Naive thymus-derived CD4-positive, alpha-beta T cell (primary cell): Measurements from ENCODE around the gene PPME1. TPM values are rescaled to one million over a fixed set of nuclear protein-coding genes. Genes with fewer than 3 reads are reported as not detected.

Experiments used
- ATAC-seq: fragments of 150-1000 bp; cut with Tn5 transposase; 2 replicates; pipeline ENCODE4 v1.10.0; 2021; ENCODE audit warnings: mild to moderate bottlenecking, moderate library complexity
- CTCF ChIA-PET: fragments of 350-600 bp; sonication (Branson Sonifier 250); formaldehyde crosslinking; loops from one replicate; lab custom pipeline; 2021; ENCODE audit warnings: antibody characterized with exemption; lab: Charles Lee
- POLR2A ChIA-PET: fragments of 350-600 bp; sonication (Branson Sonifier 250); formaldehyde crosslinking; loops from one replicate; lab custom pipeline; 2021; ENCODE audit warnings: antibody characterized with exemption, inconsistent platforms; lab: Charles Lee
- DNase-seq, 9 donors: peaks; one replicate each; pipeline versions ENCODE4 v3.0.0 to v3.0.0-alpha.2; 2020 to 2022; ENCODE audit warnings: mixed read lengths in 1 of 9
- H3K27ac ChIP-seq: one replicate; pipeline ENCODE4 v1.7.0; 2013; ENCODE audit warnings: mild to moderate bottlenecking, low read depth, low read length, moderate library complexity
- H3K27me3 ChIP-seq, 2 donors: one replicate each; pipeline ENCODE4 v1.7.0; 2013; ENCODE audit warnings: low read length in 2 of 2, mild to moderate bottlenecking in 2 of 2, moderate library complexity in 2 of 2; ENCODE audit not compliant: control insufficient read depth in 2 of 2, insufficient read depth in 2 of 2
- H3K36me3 ChIP-seq, 3 experiments: 1 replicate in 2 of 3; 2 replicates in 1 of 3; pipeline ENCODE4 v1.7.0; 2013; ENCODE audit warnings: low read length in 3 of 3, mild to moderate bottlenecking in 3 of 3, moderate library complexity in 1 of 3; ENCODE audit not compliant: insufficient read depth in 3 of 3, control insufficient read depth in 2 of 3
- H3K4me1 ChIP-seq, 2 donors: one replicate each; pipeline ENCODE4 v1.7.0; 2013; ENCODE audit warnings: low read length in 2 of 2, mild to moderate bottlenecking in 2 of 2, moderate library complexity in 1 of 2; ENCODE audit not compliant: control insufficient read depth in 2 of 2, insufficient read depth in 2 of 2
- H3K4me3 ChIP-seq: 2 replicates; pipeline ENCODE4 v1.7.0; 2013; ENCODE audit warnings: mild to moderate bottlenecking, low read length
- H3K9me3 ChIP-seq, 3 experiments: 1 replicate in 2 of 3; 2 replicates in 1 of 3; pipeline ENCODE4 v1.7.0; 2013; ENCODE audit warnings: low read length in 3 of 3; ENCODE audit not compliant: control insufficient read depth in 2 of 3
- H3K27ac Mint-ChIP-seq, 9 donors: one replicate each; pipeline ENCODE4 v1.8.0; 2020 to 2022; ENCODE audit warnings: mixed read lengths in 9 of 9, mild to moderate bottlenecking in 8 of 9, moderate library complexity in 5 of 9, inconsistent platforms in 2 of 9
- H3K27me3 Mint-ChIP-seq, 5 donors: one replicate each; pipeline ENCODE4 v1.8.0; 2021 to 2022; ENCODE audit warnings: mixed read lengths in 5 of 5, mild to moderate bottlenecking in 1 of 5
- H3K36me3 Mint-ChIP-seq, 5 donors: one replicate each; pipeline ENCODE4 v1.8.0; 2020 to 2022; ENCODE audit warnings: mixed read lengths in 5 of 5, mild to moderate bottlenecking in 3 of 5, inconsistent platforms in 1 of 5
- H3K4me1 Mint-ChIP-seq, 7 donors: one replicate each; pipeline ENCODE4 v1.8.0; 2020 to 2022; ENCODE audit warnings: mixed read lengths in 7 of 7, mild to moderate bottlenecking in 3 of 7, inconsistent platforms in 1 of 7
- H3K4me3 Mint-ChIP-seq, 10 donors: one replicate each; pipeline ENCODE4 v1.8.0; 2020 to 2022; ENCODE audit warnings: mild to moderate bottlenecking in 10 of 10, mixed read lengths in 10 of 10, moderate library complexity in 6 of 10, inconsistent platforms in 2 of 10
- H3K9me3 Mint-ChIP-seq, 11 donors: one replicate each; pipeline ENCODE4 v1.8.0; 2020 to 2022; ENCODE audit warnings: mixed read lengths in 11 of 11, mild to moderate bottlenecking in 4 of 11, inconsistent platforms in 1 of 11, moderate library complexity in 1 of 11
- intact Hi-C, 2 donors: fragments of 100-400 bp; cut with micrococcal nuclease; formaldehyde crosslinking; loops; one replicate each; pipeline ENCODE4 v1.15.1; 2023
- polyA plus RNA-seq, 2 donors: library from polyadenylated mRNA; unstranded; fragments of 300-500 nt; fragmentation: Illumina TruSeq; gene quantifications; one replicate each; pipeline ENCODE4 v1.2.3, GENCODE V29; 2021
- total RNA-seq, 6 experiments: library from RNA in 5 of 6; stranded (reverse) in 5 of 6; gene quantifications; 1 replicate in 5 of 6; 2 replicates in 1 of 6; pipeline ENCODE4 v1.2.3 and lab custom pipeline; 2021 to 2026

PPME1 gene
- total and polyA plus RNA-seq, 7 experiments from 2014 or later = 14.6 to 41.7 (median 20.2) TPM

- Mint-ChIP-seq H3K4me3 (no peak overlapping the region), H3K36me3 (no peaks in the 10 kb centered on the region), H3K27me3 (peaks cover 0 to under 1% (median 0%) of the 10 kb centered on the region in 5 donors), H3K4me1 (no peaks in the 10 kb centered on the region), H3K27ac (no peak overlapping the region), H3K9me3 (no peaks in the 10 kb centered on the region)
- POLR2A ChIA-PET = interaction anchor here (1.1 kb wide), 1 partner anchor 9 kb away, joined by 3 read pairs; no protein-coding TSS in a partner anchor
- Histone ChIP-seq H3K27ac (no peak overlapping the region), H3K4me3 (no peak overlapping the region), H3K27me3 (peaks cover 0 to 3% of the 10 kb centered on the region in 2 donors), H3K9me3 (no peaks in the 10 kb centered on the region), H3K36me3 (no peaks in the 10 kb centered on the region), H3K4me1 (peaks cover 0 to 7% of the 10 kb centered on the region in 2 donors)
- CTCF ChIA-PET = no interaction called here
- ATAC-seq = no peak
- DNase-seq = no peak
- intact Hi-C loops = no loop called here
These were observed 113.4 kb downstream of the PPME1 start for GRCh38 chr11:74284466-74284865.

DNA sequence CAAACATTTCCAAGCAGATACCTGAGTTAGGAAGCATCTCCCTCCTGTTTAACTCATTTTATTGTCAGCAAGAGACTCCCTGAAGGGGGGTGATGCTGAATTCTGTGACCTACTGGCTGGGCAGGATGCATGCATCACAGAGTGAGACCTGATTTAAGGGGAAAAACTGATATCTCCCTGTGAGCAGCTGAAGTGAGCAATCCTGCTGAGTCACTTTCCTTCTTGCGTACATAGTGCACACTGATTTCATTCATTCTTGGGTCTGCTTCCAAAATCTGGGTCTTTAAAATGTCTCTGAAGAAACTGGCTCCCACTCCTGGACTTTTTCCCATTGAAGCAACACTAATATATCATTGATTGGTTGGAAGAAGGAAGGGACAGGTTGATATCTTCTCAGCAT lies 117.1 kb downstream of the PPME1 start:
- intact Hi-C loops = no loop called here

DNA sequence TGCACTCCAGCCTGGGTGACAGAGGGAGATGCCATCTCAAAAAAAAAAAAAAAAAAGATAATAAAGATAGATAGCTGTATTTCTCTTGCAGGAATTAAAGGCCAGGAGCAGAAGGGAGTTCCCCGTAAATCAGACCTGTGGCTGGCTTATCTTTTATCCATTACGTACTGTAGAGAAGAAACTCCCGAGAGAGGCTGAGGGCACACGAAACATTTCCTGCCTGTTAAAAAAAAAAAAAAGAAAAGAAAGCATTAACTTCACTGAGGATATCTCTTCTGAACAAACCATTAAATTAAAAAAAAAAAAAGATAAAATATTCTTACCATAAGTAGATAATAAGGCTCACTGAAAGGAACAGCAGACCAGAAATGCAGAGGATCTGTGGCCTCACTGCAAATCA lies 117.8 kb downstream of the PPME1 start:
- Mint-ChIP-seq H3K4me1 (no peaks in the 10 kb centered on the region), H3K27ac (no peak overlapping the region), H3K27me3 (peaks cover 0 to 24% (median 5%) of the 10 kb centered on the region in 5 donors), H3K9me3 (peaks cover 0 to 3% (median 0%) of the 10 kb centered on the region in 11 donors), H3K4me3 (no peak overlapping the region), H3K36me3 (peaks cover 0 to 2% (median 0%) of the 10 kb centered on the region in 5 donors)
- no peak overlapping the region for H3K4me3 ChIP-seq
- ChIA-PET CTCF (interaction anchor here (0.7 kb wide), 1 partner anchor 51 kb away, joined by 4 read pairs; no protein-coding TSS in a partner anchor), POLR2A (no interaction called here)
- H3K27me3 ChIP-seq = peaks cover 0 to 3% of the 10 kb centered on the region in 2 donors
- no peaks in the 10 kb centered on the region for H3K9me3 ChIP-seq
- H3K36me3 ChIP-seq = no peaks in the 10 kb centered on the region
- intact Hi-C loops = no loop called here
- no peaks in the 10 kb centered on the region for H3K4me1 ChIP-seq
- DNase-seq (no peak), ATAC-seq (no peak)
- no peak overlapping the region for H3K27ac ChIP-seq

More for the DNA sequence above, 117.1 kb downstream of the PPME1 start:
- Histone ChIP-seq H3K36me3 (no peaks in the 10 kb centered on the region), H3K4me3 (no peak overlapping the region), H3K9me3 (no peaks in the 10 kb centered on the region), H3K4me1 (peaks cover 0 to under 1% of the 10 kb centered on the region in 2 donors), H3K27me3 (peaks cover 0 to 3% of the 10 kb centered on the region in 2 donors), H3K27ac (no peak overlapping the region)
- DNase-seq (no peak), ATAC-seq (no peak)
- peaks cover 0 to 2% (median 0%) of the 10 kb centered on the region in 5 donors for H3K36me3 Mint-ChIP-seq
- POLR2A ChIA-PET = no interaction called here
- H3K27ac Mint-ChIP-seq = no peak overlapping the region
- CTCF ChIA-PET = interaction anchor here (0.7 kb wide), 1 partner anchor 51 kb away, joined by 4 read pairs; no protein-coding TSS in a partner anchor
- no peaks in the 10 kb centered on the region for H3K4me1 Mint-ChIP-seq
- no peak overlapping the region for H3K4me3 Mint-ChIP-seq
- H3K27me3 Mint-ChIP-seq = peaks cover 0 to 20% (median 4%) of the 10 kb centered on the region in 5 donors
- peaks cover 0 to under 1% (median 0%) of the 10 kb centered on the region in 11 donors for H3K9me3 Mint-ChIP-seq

GRCh38 chr11:74297484-74297883 lies 126.4 kb downstream of the PPME1 start:
- ChIA-PET POLR2A (interaction anchor here (0.6 kb wide), 1 partner anchor 404 kb away, joined by 3 read pairs; no protein-coding TSS in a partner anchor), CTCF (interaction anchor here (1.0 kb wide), 1 partner anchor 24 kb away, joined by 3 read pairs; no protein-coding TSS in a partner anchor)
- no peaks in the 10 kb centered on the region for H3K27me3 ChIP-seq
- intact Hi-C loops = no loop called here
- no peaks in the 10 kb centered on the region for H3K9me3 ChIP-seq
- peaks cover 0 to 4% (median 0%) of the 10 kb centered on the region in 11 donors for H3K9me3 Mint-ChIP-seq
- DNase-seq (no peak), ATAC-seq (no peak)
- no peaks in the 10 kb centered on the region for H3K4me1 ChIP-seq
- peaks cover 5 to 11% (median 8%) of the 10 kb centered on the region in 7 donors for H3K4me1 Mint-ChIP-seq
- H3K4me3 ChIP-seq = no peak overlapping the region
- no peak overlapping the region for H3K4me3 Mint-ChIP-seq
- H3K27ac Mint-ChIP-seq = no peak overlapping the region
- H3K36me3 Mint-ChIP-seq = peaks cover 0 to 5% (median 0%) of the 10 kb centered on the region in 5 donors
- no peak overlapping the region for H3K27ac ChIP-seq
- no peaks in the 10 kb centered on the region for H3K36me3 ChIP-seq
- H3K27me3 Mint-ChIP-seq = peaks cover 7 to 27% (median 12%) of the 10 kb centered on the region in 5 donors

DNA sequence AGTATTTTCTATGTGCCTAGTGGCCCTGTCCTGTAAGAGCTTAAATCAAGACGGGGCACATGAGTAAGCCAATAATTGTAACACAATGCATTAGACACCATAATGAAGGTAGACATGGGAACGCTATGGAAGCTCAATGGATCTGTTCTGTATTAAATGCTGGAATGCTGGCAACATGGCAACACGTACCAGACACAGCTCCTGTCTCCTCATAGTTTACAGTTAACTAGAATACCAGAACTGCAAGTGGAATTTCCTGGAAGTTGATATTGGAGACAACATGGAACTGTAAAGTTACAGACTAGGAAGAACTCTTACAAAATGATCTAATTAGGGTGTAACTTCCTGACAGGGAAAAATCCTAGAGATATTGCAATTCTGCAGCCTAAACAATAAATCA lies 127.9 kb downstream of the PPME1 start:
- Mint-ChIP-seq H3K27ac (no peak overlapping the region), H3K4me3 (no peak overlapping the region), H3K36me3 (peaks cover 0 to 2% (median 0%) of the 10 kb centered on the region in 5 donors), H3K9me3 (peaks cover 0 to 2% (median 0%) of the 10 kb centered on the region in 11 donors), H3K27me3 (peaks cover 7 to 22% (median 13%) of the 10 kb centered on the region in 5 donors), H3K4me1 (peaks cover 5 to 11% (median 8%) of the 10 kb centered on the region in 7 donors)
- no peak for ATAC-seq
- no peak overlapping the region for H3K4me3 ChIP-seq
- DNase-seq = no peak
- no peaks in the 10 kb centered on the region for H3K9me3 ChIP-seq
- intact Hi-C loops = no loop called here
- no peaks in the 10 kb centered on the region for H3K4me1 ChIP-seq
- H3K27ac ChIP-seq = no peak overlapping the region
- ChIA-PET POLR2A (no interaction called here), CTCF (interaction anchor here (1.0 kb wide), 1 partner anchor 276 kb away, joined by 3 read pairs; no protein-coding TSS in a partner anchor)
- no peaks in the 10 kb centered on the region for H3K36me3 ChIP-seq
- no peaks in the 10 kb centered on the region for H3K27me3 ChIP-seq

Other genes with a start within 250 kb of the PPME1 start
- under 1 TPM in 4 of 5 experiments, not detected in 1; 0.19 to 0.73 (median 0.44) TPM for gene DNAJB13, start 220.3 kb upstream of the PPME1 start, total RNA-seq
- under 1 TPM; 0.32 to 0.45 TPM for gene DNAJB13, start 220.3 kb upstream of the PPME1 start, polyA plus RNA-seq
- 100 to 1,000 TPM; 365 to 949 (median 395) TPM for gene UCP2, start 188.4 kb upstream of the PPME1 start, total RNA-seq
- gene UCP2, start 188.4 kb upstream of the PPME1 start, polyA plus RNA-seq = 1,000 to 10,000 TPM; 1,221 to 1,411 TPM
- 10 to 100 TPM in 1 of 5 experiments, 1 to 10 TPM in 4; 3.8 to 10.5 (median 6.6) TPM for gene UCP3, start 162.2 kb upstream of the PPME1 start, total RNA-seq
- under 1 TPM; 0.41 to 0.97 TPM for gene UCP3, start 162.2 kb upstream of the PPME1 start, polyA plus RNA-seq
- gene C2CD3, start 287 bp upstream of the PPME1 start, total RNA-seq = 10 to 100 TPM; 33.1 to 42.5 (median 40.7) TPM
- gene C2CD3, start 287 bp upstream of the PPME1 start, polyA plus RNA-seq = 10 to 100 TPM in 1 of 2 donors, 1 to 10 TPM in 1; 8.0 to 12.4 TPM
- not detected for gene P4HA3, start 140.4 kb downstream of the PPME1 start, total RNA-seq
- gene P4HA3, start 140.4 kb downstream of the PPME1 start, polyA plus RNA-seq = not detected
- gene PGM2L1, start 227.1 kb downstream of the PPME1 start, total RNA-seq = 10 to 100 TPM in 2 of 5 experiments, 1 to 10 TPM in 3; 6.5 to 17.7 (median 9.9) TPM
- gene PGM2L1, start 227.1 kb downstream of the PPME1 start, polyA plus RNA-seq = 1 to 10 TPM; 4.2 to 5.9 TPM